Ovary (tissue), 9 donors: Measurements from ENCODE around the gene SRP19. TPM values are rescaled to one million over a fixed set of nuclear protein-coding genes. Genes with fewer than 3 reads are reported as not detected.

Experiments used
- DNase-seq, 5 donors: peaks; one replicate each; pipeline ENCODE4 v3.0.0-alpha.2; 2019 to 2020
- H3K27ac ChIP-seq, 2 donors: fragments of 200-600 bp; one replicate each; pipeline versions ENCODE4 v1.5.1 to v1.8.0; 2019 to 2022
- H3K27me3 ChIP-seq: fragments of 200-600 bp; one replicate; pipeline ENCODE4 v1.8.0; 2022
- H3K36me3 ChIP-seq: fragments of 200-600 bp; sonication (generic); one replicate; pipeline ENCODE4 v1.5.1; 2019
- H3K4me1 ChIP-seq: one replicate; pipeline ENCODE4 v1.8.1; 2013; ENCODE audit warnings: mild to moderate bottlenecking, moderate library complexity; ENCODE audit not compliant: insufficient read depth
- H3K4me3 ChIP-seq: fragments of 200-600 bp; sonication (generic); one replicate; pipeline ENCODE4 v1.5.1; 2017
- H3K9me3 ChIP-seq, 2 donors: fragments of 200-600 bp in 1 of 2; sonication (generic) in 1 of 2; one replicate each; pipeline versions ENCODE4 v1.5.1 to v1.8.1; 2013 to 2019; ENCODE audit warnings: mild to moderate bottlenecking in 1 of 2, moderate library complexity in 1 of 2
- EP300 ChIP-seq: sonication (generic); formaldehyde crosslinking; IDR thresholded peaks from one replicate; pipeline ENCODE4 v1.6.1; 2017; ENCODE audit warnings: antibody characterized with exemption
- POLR2A ChIP-seq: fragments of 450-650 bp; IDR thresholded peaks from one replicate; pipeline ENCODE4 v1.6.1; 2017; ENCODE audit warnings: antibody characterized with exemption, mild to moderate bottlenecking, moderate library complexity
- WGBS, 3 donors: extraction: QIAGEN DNeasy Blood & Tissue Kit in 1 of 3; methylation state at CpG; one replicate each; pipeline versions ENCODE4 v1.1.5 to v1.1.7; 2013 to 2017; 5-methylcytosine and 5-hydroxymethylcytosine counted together
- intact Hi-C, 4 donors: fragments of 100-400 bp; cut with DNase I; formaldehyde crosslinking; loops; one replicate each; pipeline versions ENCODE4 v1.11.0 to v1.15.1; 2022 to 2023
- polyA plus RNA-seq, 2 donors: library from polyadenylated mRNA; stranded (reverse); fragments of 200-250 nt in 1 of 2; fragments of 350-450 nt in 1 of 2; fragmentation: Illumina TruSeq in 1 of 2; extraction: RNeasy Lipid Tissue Mini Kit (QIAGEN cat#74804) in 1 of 2; gene quantifications; one replicate each; pipeline ENCODE4 v1.2.3, GENCODE V29; 2013 to 2014
- total RNA-seq, 7 donors: library from RNA; depleted of rRNA in 2 of 7; stranded (reverse); fragments of >200 nt in 2 of 7; fragmentation: NEBNext Ultra II Directional in 3 of 7; extraction: Animal tissue kit (Norgen Biotek cat#: 25700) in 3 of 7; gene quantifications; one replicate each; pipeline versions ENCODE4 v1.1.0 to v1.2.4, GENCODE V29; 2016 to 2023
- TF ChIP-seq, protein P1 (sequence below), 3 donors: fragments of 450-650 bp in 2 of 3; fragments of 200-600 bp in 1 of 3; IDR thresholded peaks; one replicate each; pipeline versions ENCODE4 v1.5.1 to v1.8.0; 2016 to 2022; ENCODE audit warnings: antibody characterized with exemption in 3 of 3, mild to moderate bottlenecking in 1 of 3
- donor health status: DM: no; HTN: no; CAD: no; lungs with moderate emphysema.
- donor health status: DM: no; HTN: no; CAD: no.
- donor health status: Bipolar disorder and iron deficiency.
- donor health status: DM: yes; HTN: yes; CAD: no.
- donor health status: DM: no; HTN: no; CAD: no.
- donor health status: DM: yes; HTN: yes; CAD: no.

SRP19 gene
- total and polyA plus RNA-seq, 9 donors = 25.2 to 65.9 (median 27.3) TPM

- TF ChIP-seq, protein P1, sequence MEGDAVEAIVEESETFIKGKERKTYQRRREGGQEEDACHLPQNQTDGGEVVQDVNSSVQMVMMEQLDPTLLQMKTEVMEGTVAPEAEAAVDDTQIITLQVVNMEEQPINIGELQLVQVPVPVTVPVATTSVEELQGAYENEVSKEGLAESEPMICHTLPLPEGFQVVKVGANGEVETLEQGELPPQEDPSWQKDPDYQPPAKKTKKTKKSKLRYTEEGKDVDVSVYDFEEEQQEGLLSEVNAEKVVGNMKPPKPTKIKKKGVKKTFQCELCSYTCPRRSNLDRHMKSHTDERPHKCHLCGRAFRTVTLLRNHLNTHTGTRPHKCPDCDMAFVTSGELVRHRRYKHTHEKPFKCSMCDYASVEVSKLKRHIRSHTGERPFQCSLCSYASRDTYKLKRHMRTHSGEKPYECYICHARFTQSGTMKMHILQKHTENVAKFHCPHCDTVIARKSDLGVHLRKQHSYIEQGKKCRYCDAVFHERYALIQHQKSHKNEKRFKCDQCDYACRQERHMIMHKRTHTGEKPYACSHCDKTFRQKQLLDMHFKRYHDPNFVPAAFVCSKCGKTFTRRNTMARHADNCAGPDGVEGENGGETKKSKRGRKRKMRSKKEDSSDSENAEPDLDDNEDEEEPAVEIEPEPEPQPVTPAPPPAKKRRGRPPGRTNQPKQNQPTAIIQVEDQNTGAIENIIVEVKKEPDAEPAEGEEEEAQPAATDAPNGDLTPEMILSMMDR (IDR thresholded peaks at IDR 0.05) = no peak
- TF ChIP-seq EP300 (no peak), POLR2A (no peak)
- Histone ChIP-seq H3K27ac (no peak overlapping the region), H3K36me3 (no peaks in the 10 kb centered on the region), H3K4me3 (no peak overlapping the region), H3K27me3 (no peaks in the 10 kb centered on the region), H3K9me3 (no peaks in the 10 kb centered on the region), H3K4me1 (no peaks in the 10 kb centered on the region)
- DNase-seq = no peak
- 91 to 98% (median 97%) methylated on average over 2 of the region's 2 CpGs for WGBS, 3 donors
- intact Hi-C loops = no loop called here
These were observed 37.9 kb upstream of the SRP19 start for GRCh38 chr5:112823181-112823580.

GRCh38 chr5:112823656-112824055, 37.4 kb upstream of the SRP19 start:
- no peaks in the 10 kb centered on the region for H3K4me1 ChIP-seq
- intact Hi-C loops = no loop called here
- no peaks in the 10 kb centered on the region for H3K36me3 ChIP-seq
- no peak for TF ChIP-seq POLR2A
- TF ChIP-seq, protein P1 (IDR thresholded peaks at IDR 0.05) = no peak
- TF ChIP-seq EP300 = no peak
- H3K27me3 ChIP-seq = no peaks in the 10 kb centered on the region
- H3K27ac ChIP-seq = no peak overlapping the region
- no peak overlapping the region for H3K4me3 ChIP-seq
- H3K9me3 ChIP-seq = no peaks in the 10 kb centered on the region
- no peak for DNase-seq
- 94 to 97% (median 97%) methylated on average over 2 of the region's 2 CpGs for WGBS, 3 donors

DNA sequence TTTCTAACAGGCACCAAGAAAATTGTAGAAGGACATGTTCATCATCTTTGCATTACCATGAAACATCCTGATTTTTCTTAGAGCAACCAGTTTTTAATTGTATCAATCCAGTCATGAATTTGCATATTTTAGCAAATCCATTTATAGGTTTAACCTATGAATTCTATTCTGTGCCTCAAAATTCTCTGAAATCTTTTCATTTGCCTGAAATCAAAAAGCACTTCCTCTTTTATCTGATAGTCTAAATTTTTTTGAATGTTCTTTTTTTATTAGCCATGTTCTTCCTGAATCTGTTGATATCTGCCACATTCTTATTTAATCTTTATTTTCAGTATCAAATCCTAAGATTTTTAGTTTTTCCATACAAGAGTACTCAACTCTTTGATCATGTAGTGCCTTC, 36.9 kb upstream of the SRP19 start:
- no peaks in the 10 kb centered on the region for H3K36me3 ChIP-seq
- intact Hi-C loops = no loop called here
- H3K4me3 ChIP-seq = no peak overlapping the region
- DNase-seq = no peak
- TF ChIP-seq POLR2A = no peak
- no peak for TF ChIP-seq EP300
- TF ChIP-seq, protein P1 (IDR thresholded peaks at IDR 0.05) = no peak
- no peaks in the 10 kb centered on the region for H3K9me3 ChIP-seq
- H3K27ac ChIP-seq = no peak overlapping the region
- H3K27me3 ChIP-seq = no peaks in the 10 kb centered on the region
- H3K4me1 ChIP-seq = no peaks in the 10 kb centered on the region

- no peaks in the 10 kb centered on the region for H3K36me3 ChIP-seq
These were observed 30.7 kb upstream of the SRP19 start for GRCh38 chr5:112830378-112830777.

DNA sequence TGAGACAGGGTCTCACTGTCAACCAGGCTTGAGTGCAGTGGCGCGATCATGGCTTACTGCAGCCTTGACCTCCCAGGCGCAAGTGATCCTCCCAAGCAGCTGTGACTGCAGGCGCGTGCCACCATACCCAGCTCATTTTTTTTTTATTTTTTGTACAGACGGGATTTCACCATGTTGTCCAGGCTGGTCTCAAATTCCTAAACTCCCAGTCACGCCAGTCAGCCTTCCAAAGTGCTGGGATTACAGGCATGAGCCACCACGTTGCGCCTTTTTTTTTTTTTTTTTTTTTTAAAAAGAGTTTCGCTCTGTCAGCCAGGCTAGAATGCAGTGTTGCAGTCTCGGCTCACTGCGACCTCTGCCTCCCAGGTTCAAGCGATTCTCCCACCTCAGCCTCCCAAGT, 27.1 kb upstream of the SRP19 start:
- DNase-seq = no peak
- H3K9me3 ChIP-seq = no peaks in the 10 kb centered on the region
- TF ChIP-seq POLR2A (no peak), EP300 (no peak)
- TF ChIP-seq, protein P1 (IDR thresholded peaks at IDR 0.05) = no peak
- intact Hi-C loops = no loop called here
- 94 to 97% (median 96%) methylated on average over 13 of the region's 13 CpGs for WGBS, 3 donors
- no peaks in the 10 kb centered on the region for H3K36me3 ChIP-seq
- H3K27me3 ChIP-seq = no peaks in the 10 kb centered on the region
- no peak overlapping the region for H3K27ac ChIP-seq
- no peak overlapping the region for H3K4me3 ChIP-seq
- H3K4me1 ChIP-seq = no peaks in the 10 kb centered on the region

More at GRCh38 chr5:112830378-112830777, 30.7 kb upstream of the SRP19 start:
- H3K4me3 ChIP-seq = no peak overlapping the region
- no peak for TF ChIP-seq EP300
- no peak for TF ChIP-seq POLR2A
- H3K4me1 ChIP-seq = no peaks in the 10 kb centered on the region
- 92 to 95% (median 94%) methylated on average over 2 of the region's 2 CpGs for WGBS, 3 donors
- no peak overlapping the region for H3K27ac ChIP-seq
- intact Hi-C loops = no loop called here
- no peak for DNase-seq
- H3K27me3 ChIP-seq = no peaks in the 10 kb centered on the region
- H3K9me3 ChIP-seq = no peaks in the 10 kb centered on the region
